HuH-7 (cell line): ENCODE measurements around the gene OR1J2.

Experiments used
- DNase-seq: peaks from one replicate; pipeline ENCODE4 v3.0.0; 2011; ENCODE audit warnings: low spot score

Gene OR1J2

DNA sequence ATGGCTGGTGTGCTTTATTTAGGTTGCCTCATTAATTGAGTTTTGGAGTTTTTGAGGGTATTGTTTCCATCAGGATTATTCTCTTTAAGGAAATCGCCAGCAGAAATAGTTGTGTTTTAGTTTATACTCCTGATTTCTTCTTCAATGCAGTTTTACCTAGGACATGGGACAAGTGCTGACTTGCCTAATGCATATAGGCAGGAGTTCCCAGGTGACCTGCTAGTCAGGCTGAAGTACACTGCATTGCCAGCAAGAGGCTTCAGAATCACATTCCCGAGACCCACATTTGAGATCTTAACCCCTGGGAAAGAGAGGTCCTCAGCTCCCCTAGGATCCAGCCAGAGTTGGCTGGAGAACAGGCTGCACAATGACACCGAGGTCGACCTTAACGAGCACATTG, 40.8 kb downstream of the OR1J2 start:
- no peak for DNase-seq

GRCh38 chr9:122552812-122553211, 42.2 kb downstream of the OR1J2 start, which contains the start of gene OR1N2:
Gene OR1N2 (plus strand): TSS chr9:122553112. CDS start chr9:122553212, 100 bp downstream.
- DNase-seq = no peak
